GM23338 (cell line): ENCODE data around the gene TMEM218.

Experiments
- CTCF ChIP-seq, 2 experiments: fragments of 200-600 bp in 1 of 2; sonication (generic) in 1 of 2; conservative IDR thresholded peaks; 2 replicates each; pipeline versions ENCODE4 v1.5.1 to v1.6.1; 2016 to 2017; ENCODE audit warnings: antibody characterized with exemption in 2 of 2, low read depth in 2 of 2, mild to moderate bottlenecking in 2 of 2, moderate library complexity in 1 of 2
- EZH2 ChIP-seq: fragments of 200-600 bp; sonication (generic); IDR thresholded peaks from one replicate; pipeline ENCODE4 v1.8.0; 2017; ENCODE audit warnings: antibody characterized with exemption, mild to moderate bottlenecking, low read depth; ENCODE audit not compliant: unreplicated experiment
- EZH2phosphoT487 ChIP-seq: fragments of 200-600 bp; sonication (generic); IDR thresholded peaks from one replicate; pipeline ENCODE4 v1.8.1; 2018; ENCODE audit warnings: antibody characterized with exemption; ENCODE audit not compliant: unreplicated experiment
- JUNB ChIP-seq: IDR thresholded peaks from one replicate; pipeline ENCODE4 v1.6.1; 2016; ENCODE audit warnings: antibody characterized with exemption; ENCODE audit not compliant: unreplicated experiment
- POLR2AphosphoS5 ChIP-seq: IDR thresholded peaks from 2 replicates; pipeline ENCODE4 v1.6.1; 2016; ENCODE audit warnings: antibody characterized with exemption, low read depth
- REST ChIP-seq: IDR thresholded peaks from one replicate; pipeline ENCODE4 v1.6.1; 2018; ENCODE audit warnings: antibody characterized with exemption; ENCODE audit not compliant: unreplicated experiment
- ZNF114 ChIP-seq: fragments of 250-450 bp; sonication (Bioruptor Pico); IDR thresholded peaks from 2 replicates; pipeline ENCODE4 v1.5.0; 2020; ENCODE audit warnings: mild to moderate bottlenecking, moderate library complexity

DNA sequence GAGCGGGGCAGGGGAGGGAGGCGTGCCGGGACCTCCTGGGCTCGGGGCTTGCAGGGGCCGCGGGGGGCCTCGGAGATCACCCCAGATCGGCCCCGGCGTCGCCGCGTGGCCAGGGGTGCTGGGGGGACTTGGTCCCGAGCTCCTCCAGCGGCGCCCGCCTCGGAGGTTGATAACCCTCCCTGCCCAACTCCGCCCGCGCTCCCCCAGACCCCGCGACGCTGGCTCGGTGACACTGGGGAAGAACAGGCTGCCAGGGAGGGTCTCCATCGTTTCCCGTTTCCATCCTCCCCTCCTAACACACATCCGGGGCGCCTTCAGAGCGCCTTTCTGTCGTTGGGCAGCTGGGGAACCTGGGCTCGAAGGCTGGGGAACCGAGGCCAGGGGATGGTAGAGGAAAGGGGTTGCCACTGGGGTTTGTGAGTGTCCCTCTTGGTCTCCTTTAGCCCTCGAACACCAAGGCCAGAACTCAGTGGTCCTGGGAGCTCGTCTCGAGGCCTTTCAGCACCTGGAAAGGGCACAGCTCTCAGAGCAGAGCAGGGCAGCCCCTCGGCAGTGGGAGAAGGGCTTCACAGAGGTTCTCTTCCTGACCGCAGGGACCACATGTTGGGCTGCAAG, 47.9 kb downstream of the TMEM218 start:
- no peak for TF ChIP-seq CTCF (conservative IDR thresholded peaks at IDR 0.05; ENCODE audit: low read depth in 2 of 2)
- TF ChIP-seq REST, result no peak
- no peak for TF ChIP-seq EZH2
- TF ChIP-seq JUNB, result no peak
- no peak for TF ChIP-seq POLR2AphosphoS5
- no peak for TF ChIP-seq ZNF114
- TF ChIP-seq EZH2phosphoT487, result no peak
